HG02885 (cell line): ENCODE data around the gene CSNK1A1.
"Not testable (repeated sequence)": the region's sequence is repeated elsewhere in the genome, so short reads cannot be mapped to it uniquely, and the experiment has no call there.

Source experiments
- ATAC-seq: cut with Tn5 transposase; IDR thresholded peaks from one replicate; pipeline ENCODE4 v1.9.1; 2021; ENCODE audit warnings: mild to moderate bottlenecking; ENCODE audit not compliant: unreplicated experiment, poor library complexity

CSNK1A1 gene

DNA sequence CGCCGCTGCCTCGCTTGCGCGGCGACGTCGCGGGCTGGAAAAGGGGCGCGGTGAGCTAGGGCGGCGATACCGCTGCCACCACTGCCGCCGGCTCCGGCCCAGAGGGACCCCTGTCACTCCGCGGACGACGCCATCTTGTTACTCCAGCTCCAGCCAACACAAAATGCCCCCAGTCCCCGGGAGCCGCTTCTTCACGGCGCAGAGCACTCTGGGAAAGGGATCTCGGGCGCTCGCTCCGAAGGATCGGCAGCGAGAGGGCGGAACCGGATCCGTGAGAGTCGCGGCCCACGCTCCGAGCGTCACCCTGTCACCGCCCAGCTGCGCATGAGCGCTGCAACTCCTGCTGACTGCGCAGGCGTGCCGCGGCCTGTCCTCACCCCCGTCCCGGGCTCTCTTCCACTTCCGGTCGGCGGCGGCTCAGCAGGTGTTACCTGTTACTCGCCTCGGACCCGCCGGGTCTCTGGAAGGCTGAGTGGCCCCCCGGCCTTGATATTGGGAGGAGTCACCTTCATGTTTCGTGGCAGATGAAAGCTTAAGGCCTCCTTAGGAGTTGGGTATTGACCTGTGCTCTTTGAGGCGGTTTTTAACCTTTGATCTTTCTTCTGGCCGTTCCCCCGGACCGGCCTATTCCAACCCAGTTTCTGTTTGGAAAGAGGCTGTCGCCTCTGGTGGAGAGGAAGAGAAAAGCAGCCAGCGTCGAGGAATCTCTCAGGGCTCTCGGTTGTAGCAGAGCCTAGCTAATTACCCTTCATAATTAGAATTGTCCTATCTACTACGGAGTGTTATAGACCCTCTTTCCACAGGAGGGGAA, at the start of gene CSNK1A1:
Gene CSNK1A1, minus strand, starts transcription at position 213 of the 811 bp plus-strand sequence. CDS start 475 bp downstream, outside the sequence.
- peak; percentile 92 for ATAC-seq

DNA sequence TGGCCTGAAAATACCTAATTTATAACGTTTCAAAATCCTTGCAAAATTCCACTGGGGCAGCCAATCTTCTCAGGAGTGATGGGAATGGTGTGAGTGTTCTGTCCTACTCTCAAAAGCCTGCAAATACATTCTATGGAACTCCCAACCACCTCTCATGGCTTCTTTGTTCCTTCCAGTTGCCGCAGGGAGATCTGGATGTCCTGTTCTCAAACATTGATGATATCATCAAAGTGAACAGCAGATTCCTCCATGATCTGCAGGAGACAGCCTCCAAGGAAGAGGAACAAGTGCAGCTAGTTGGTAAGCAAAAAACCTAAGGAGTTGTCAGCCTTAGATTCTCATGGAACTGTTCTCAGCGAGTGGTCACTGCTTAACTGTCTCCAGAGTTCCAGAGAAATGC, 49.7 kb upstream of the CSNK1A1 start:
- ATAC-seq: no peak

DNA sequence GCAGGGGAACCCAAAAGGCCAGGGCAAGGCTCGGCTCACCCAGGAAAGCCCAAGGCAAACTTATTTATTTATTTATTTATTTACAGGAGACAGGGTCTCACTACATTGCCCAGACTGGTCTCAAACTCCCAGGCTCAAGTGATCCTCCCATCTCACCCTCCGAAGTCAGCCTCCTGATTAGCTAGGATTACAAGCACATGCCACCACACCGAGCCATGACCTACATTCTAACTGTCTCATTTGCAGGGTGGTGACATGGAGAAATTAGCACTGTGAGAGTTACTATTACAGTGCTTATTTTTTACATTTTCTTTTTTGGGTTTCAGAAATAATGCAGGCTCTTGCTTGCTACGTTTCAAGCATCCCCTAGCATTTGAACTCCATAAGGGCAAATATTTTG, 48.1 kb upstream of the CSNK1A1 start:
- no peak for ATAC-seq

DNA sequence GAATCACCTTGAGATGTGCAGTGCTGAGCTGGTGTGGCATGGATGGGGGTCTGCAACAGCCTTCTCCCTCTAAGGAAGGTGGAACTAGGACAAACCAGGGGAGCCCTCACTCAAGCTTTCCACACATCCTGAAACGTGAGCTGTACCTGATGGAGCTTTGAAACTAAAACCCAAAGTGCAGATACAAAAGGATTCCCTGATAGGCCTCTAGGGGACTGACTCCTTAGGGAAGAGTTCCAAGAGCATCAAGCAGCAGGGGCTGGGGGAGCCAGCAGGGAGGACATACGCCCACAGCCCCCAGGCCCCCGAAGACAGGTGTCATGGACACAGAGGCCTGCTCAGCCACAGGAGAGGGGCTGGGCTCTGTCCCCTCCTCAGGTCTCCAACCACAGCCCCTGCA, 47.7 kb upstream of the CSNK1A1 start:
- no peak for ATAC-seq

DNA sequence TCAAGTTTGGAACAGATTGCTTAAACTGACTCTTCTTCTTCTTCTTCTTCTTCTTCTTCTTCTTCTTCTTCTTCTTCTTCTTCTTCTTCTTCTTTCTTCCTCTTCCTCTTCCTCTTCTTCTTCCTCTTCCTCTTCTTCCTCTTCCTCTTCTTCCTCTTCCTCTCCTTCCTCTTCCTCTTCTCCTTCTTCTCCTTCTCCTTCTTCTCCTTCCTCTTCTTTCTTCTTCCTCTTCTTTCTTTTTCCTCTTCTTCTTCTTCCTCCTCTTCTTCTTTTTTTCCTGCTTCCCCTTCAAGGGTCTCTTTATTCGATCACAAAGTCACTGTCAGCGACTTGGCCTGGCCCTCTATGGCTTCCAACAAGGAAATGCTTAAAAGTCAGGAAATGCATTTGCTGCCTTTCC, 47.0 kb upstream of the CSNK1A1 start:
- not testable (repeated sequence) for ATAC-seq

DNA sequence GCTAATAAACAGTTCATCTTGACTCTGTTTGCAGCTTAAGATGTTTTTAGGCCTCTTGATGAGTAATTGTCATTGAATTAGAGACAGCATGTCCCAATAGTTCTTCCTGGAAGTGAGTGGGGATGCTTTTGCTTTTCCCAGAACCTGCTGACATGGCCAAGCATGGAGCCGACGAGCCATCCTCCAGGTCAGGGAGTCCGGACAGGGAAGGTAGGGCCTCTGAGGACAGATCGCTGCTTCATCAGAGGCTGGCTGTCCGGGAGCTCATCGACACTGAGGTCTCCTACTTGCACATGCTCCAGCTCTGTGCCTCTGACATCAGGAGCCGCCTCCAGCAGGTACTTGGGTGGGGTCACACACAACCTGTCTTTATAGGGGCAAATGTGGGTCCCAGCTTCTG, 46.4 kb upstream of the CSNK1A1 start:
- ATAC-seq: no peak

DNA sequence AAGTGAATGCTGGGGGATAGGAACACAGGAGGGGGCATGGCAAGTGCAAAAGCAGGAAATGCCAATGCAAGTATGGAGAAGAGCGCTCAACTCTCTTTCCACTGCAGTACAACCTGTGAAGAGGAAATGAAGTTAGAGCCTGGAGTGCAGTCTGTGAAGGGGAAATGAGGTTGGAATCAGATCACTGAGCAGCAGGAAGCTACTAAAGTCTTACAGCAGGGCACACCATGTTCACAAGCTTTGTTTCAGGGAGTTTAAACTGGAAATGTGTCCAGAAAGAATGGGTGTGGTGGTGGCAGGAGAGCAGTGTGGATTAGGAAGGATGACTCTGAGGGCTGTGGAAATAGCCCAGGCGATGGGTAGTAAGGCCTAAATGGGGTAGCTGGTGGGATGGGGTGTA, 45.5 kb upstream of the CSNK1A1 start:
- no peak for ATAC-seq

DNA sequence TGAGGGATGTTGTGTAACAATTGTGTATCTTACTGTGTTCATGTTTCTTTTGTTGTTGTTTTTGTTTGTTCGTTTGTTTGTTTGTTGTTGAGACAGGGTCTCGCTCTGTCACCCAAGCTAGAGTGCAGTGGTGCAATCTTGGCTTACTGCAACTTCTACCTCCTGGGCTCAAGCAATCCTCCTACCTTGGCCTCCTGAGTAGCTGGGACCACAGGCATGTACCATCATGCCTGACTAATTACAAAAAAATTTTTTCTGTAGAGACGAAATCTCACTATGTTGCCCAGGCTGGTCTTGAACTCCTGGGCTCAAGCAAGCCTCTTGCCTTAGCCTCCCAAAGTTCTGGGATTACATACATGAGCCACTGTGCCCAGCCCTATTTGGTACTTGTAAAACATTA, 43.9 kb upstream of the CSNK1A1 start:
- ATAC-seq: not testable (repeated sequence)

DNA sequence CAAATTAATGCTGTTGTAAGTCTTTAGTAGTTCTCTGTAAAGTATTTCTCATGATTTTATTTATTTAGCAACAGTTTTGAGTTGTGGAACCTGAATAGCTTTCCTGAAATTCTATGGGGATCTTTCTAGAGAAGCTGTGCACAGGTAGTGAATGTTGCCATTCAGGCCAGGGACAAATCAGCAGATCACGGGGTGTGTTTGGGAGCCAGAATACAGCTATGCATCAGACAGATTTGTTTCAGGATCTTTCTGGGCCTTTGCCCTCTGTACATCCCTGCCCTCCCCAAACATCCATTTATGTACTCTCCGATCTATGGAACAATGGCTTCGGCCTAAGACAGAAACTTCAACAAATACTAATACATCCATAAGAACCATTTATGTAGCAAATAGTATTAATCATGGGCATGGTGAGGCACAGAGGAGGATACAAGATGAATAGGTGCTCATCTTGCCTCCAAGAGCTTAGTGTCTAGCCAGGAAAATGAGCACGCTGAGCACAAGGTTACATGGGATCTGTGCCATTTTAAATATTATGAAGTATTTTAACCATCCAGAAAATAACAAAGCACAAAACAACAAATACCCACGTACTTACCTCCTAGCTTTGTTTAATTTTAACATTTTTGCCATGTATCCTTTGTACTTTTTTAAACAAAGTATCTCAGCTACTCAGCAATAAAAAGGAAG, 43.1 kb upstream of the CSNK1A1 start:
- no peak for ATAC-seq

DNA sequence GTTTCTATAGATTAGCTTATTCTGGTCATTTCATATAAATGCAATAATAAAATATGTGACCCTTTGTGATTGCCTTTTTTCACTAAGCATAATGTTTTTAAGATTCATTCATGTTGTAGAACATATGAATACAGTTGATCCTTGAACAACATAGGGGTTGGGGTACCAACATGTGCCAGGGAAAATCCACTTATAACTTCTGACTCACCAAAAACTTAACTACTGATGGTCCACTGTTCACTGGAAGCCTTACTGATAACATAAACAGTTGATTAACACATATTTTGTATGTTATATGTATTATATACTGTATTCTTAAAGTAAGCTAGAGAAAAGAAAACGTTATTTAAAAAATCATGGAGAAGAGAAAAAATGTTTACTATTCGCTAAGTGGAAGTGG, 42.1 kb upstream of the CSNK1A1 start:
- no peak for ATAC-seq

DNA sequence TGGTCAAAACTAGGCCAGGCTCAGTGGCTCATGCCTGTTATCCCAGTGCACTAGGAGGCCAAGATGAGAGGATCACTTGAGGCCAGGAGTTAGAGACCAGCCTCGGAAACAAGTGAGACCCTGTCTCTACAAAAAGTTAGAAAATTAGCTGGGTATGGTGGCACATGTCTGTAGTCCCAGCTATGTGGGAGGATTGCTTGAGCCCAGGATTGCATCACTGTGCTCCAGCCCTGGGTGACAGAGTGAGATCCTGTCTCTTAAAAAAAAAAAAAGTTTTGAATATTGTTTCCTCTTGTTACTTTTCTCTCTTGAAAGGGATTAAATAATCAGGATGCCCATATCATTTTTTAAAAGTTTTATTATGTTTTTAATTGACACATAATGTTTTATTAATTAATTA, 37.7 kb upstream of the CSNK1A1 start:
- no peak for ATAC-seq

DNA sequence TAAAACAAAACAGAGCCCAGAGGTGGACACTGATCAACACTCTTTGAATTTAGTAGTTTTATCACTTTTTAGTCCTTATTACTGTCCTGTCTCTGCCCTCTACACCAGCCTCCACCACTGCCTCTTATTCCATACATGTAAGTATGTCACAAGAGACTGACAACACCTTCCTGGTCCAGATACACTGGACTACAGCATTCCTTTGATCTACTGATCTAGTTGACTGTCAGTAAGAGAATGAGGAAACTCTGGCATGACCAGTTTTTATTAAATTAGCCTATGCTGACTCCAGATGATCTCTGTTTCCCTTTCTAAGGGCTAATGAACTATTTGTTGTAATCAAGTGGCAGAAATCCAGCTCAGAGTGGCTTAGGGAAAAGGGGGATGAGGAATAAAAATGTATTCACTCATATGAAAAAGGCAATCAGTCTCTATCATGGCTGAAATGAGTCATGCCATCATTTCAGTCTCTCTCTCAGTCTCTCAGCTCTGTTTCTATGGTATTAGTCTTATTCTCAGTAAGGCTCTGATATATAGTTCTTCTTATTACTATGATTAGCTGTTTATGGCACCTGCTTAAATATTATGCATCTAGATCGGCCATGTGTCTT, 35.6 kb upstream of the CSNK1A1 start:
- no peak for ATAC-seq

DNA sequence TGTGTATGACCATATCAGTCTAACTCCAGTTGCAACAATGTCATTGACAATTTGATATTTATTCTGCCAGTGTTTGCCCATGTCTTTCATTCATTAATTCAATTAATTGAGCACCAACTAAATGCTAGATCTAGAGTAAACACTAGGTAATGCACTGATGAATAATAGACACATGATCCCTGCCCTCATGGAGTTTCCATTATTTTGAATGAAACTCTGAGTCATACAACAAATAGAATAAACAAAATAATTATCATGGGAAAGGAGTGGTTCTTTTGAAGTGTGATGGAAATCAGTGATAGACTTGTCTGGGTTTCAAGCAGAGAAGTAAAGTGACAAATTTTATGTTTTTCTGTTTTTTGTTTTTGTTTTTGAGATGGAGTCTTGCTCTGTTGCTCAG, 34.7 kb upstream of the CSNK1A1 start:
- no peak for ATAC-seq

DNA sequence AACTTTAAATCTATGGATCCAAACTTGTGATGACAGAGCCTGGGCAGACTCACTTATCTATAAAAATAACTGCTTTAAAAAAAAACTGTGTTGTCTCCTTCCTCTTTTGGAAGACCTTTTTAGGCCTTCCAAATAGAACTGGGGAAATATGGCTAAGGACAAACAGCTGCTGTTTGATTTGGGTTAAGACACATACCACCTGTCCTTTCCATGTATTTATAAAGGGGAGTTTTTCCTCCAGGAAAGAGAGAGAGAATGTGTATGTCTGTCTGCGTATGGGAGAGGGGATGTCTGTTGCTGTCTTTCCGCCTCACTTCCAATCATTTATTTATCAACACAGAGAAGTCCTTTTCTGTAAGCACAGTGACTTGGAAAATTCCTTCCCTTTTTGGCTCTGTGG, 32.9 kb upstream of the CSNK1A1 start:
- no peak for ATAC-seq

DNA sequence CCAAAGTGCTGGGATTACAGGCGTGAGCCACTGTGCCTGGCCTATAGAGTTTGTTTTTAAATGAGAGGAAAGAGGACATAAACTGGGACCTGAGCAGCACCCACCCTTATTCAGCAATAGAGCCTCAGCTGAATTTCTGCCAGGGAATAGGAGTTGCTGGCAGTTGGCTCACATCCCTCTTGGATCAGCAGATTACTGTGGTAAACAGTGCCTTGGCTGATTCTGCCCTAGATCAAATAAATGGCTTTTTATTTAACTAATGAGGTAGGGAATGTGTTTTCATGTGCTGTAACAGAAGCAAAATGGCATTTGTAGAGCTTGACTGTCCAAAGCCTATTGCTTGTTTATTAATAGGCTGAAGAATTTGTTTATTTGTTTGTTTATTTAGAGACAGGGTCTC, 32.2 kb upstream of the CSNK1A1 start:
- ATAC-seq: no peak

DNA sequence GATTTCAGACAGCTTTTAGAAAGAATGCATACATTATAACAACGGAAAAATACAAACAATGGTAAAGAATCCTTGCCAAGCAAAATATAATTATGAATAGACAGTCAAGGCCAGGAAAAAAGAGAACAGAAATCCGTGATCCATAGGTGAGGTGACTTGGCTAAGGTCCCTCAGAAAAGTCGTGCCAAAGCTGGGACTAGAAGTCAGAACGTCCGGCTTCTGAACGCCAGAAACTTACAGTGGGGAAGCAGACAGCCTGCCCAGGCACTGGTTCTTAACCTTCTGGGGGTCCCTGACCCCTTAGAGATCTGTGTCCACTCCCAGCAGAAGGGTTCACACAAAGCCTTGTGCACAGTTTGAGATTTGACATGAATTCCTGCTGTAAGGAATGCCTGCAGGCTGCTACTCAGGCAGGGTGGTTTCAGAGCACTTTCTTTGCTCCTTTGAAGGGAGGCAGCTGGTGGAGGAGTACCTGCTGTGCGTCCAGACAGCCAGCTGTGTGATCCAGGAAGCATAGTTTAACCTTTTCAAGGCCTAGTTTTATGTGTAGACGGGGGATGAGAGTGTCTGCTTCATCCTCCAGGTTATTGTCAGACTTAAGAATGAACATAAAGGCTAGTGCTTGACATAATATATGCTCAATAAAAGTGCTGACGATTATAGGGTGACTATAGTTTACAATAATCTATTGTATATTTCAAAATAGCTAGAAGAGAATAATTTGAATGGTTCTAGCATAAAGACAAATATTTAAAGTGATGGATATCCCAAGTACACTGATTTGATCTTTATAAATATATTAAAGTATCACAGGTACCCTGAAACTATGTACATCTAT, 30.9 kb upstream of the CSNK1A1 start:
- no peak for ATAC-seq

DNA sequence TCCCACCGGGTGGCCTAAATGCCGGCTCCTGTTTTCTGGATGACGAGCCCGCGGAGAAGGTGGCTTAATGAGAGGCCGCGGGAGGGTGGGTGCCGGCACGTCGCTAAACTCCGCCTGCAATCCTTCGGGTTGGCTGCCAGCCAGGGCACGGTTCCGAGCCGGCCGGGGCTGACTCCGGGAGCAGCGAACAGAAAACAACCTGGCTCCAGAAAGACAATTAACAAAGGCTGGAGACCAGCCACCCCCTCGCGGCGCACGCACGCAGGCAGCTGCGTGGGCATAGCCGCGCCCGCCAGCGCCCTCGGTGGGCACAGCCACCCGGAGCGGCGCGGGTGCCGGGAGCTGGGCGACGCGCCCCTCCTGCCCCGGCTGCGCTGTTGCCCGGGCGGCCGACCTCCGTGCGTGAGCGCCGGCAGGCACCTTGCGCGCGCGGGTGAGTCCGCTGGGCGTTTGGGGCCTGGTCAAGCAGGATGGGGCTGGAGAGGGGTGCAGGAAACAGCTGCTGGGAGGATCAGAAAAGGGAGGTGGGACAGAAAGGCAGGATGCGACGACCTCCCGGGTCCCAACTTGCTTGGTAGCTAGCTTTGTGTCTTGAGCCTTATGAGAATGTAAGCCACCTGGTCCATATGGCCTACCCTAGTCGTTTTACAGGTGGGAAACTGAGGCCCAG, 30.1 kb upstream of the CSNK1A1 start, which contains the start of gene ARHGEF37:
Gene ARHGEF37, plus strand, starts transcription at position 307 of the 670 bp plus-strand sequence. CDS start 16,272 bp downstream, outside the sequence.
- ATAC-seq: no peak

DNA sequence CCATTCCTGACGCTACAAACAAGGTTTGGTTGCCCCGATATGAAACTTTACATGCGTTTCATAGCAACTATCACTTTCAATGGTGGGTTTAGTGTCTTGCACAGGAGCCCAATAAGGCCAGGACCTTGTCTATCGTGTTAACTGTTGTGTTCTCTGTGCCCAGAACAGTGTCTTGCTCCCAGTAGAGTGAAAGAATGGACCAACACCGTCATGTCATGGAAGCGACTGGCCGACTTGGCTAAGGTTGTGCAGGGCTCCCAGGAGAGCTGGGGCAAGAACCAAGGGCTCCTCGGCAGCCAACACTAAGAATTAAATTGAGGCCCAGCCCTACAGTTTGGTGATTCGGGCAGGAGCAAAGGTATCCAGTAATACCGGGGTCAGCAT, 29.6 kb upstream of the CSNK1A1 start:
- no peak for ATAC-seq

DNA sequence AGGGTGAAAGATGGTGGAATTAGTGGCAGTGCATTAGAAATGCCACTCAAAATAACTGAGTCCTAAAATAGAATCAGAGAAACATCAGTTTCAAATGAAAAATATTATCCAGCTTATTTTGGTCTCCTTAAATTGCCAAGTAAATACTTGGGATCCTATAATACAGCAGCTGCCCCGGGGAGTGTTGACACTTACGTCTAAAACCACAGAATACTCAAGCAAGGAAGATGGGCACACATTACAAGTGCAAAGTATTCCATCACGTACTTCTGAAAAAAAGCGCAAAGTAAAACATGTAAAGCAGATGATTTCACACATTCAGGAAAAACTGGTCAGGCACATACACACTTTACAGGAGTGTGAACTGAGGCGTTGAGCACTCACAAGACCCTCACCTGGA, 27.7 kb upstream of the CSNK1A1 start:
- no peak for ATAC-seq

DNA sequence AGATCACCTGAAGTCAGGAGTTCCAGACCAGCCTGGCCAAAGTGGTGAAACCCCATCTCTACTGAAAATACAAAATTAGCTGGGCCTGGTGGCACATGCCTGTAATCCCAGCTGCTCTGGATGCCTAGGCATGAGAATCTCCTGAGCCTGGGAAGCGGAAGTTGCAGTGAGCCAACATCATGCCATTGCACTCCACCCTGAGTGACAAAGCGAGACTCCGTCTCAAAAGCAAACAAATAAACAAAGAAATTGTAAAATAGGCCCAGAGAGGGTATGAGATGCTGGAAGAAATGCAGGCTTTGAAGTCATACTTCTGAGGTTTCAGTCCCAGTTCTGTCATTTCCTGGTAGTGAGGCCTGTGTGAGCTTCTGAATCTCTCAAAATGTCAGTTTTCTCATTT, 24.8 kb upstream of the CSNK1A1 start:
- ATAC-seq: no peak
